Mesendoderm (in vitro differentiated cells): ENCODE measurements around the gene ZFPM1.

ENCODE experiments used
- DNase-seq: peaks from one replicate; pipeline ENCODE4 v3.0.0; 2013
- H2AK5ac ChIP-seq: 2 replicates; pipeline ENCODE4 v1.6.1; 2013; ENCODE audit warnings: low read length, inconsistent platforms
- H2BK120ac ChIP-seq: 2 replicates; pipeline ENCODE4 v1.6.1; 2013; ENCODE audit warnings: low read depth, mild to moderate bottlenecking, low read length, moderate library complexity, mixed read lengths
- H2BK15ac ChIP-seq: replicated peaks from 2 replicates; pipeline ENCODE4 v1.6.1; 2013; ENCODE audit warnings: low read depth, mild to moderate bottlenecking, moderate library complexity
- H2BK5ac ChIP-seq: 2 replicates; pipeline ENCODE4 v1.6.1; 2013; ENCODE audit warnings: low read length, inconsistent platforms
- H3K18ac ChIP-seq: 2 replicates; pipeline ENCODE4 v1.6.1; 2013; ENCODE audit warnings: mild to moderate bottlenecking, low read length, mixed read lengths
- H3K23ac ChIP-seq: one replicate; pipeline ENCODE4 v1.6.1; 2013; ENCODE audit warnings: low read length
- H3K27ac ChIP-seq: 2 replicates; pipeline ENCODE4 v1.5.1; 2013; ENCODE audit warnings: low read depth, mild to moderate bottlenecking, inconsistent platforms, low read length, moderate library complexity
- H3K27me3 ChIP-seq: 2 replicates; pipeline ENCODE4 v1.6.1; 2013; ENCODE audit warnings: low read length, control low read depth, mild to moderate bottlenecking, inconsistent platforms; ENCODE audit not compliant: insufficient read depth, poor library complexity
- H3K36me3 ChIP-seq: 2 replicates; pipeline ENCODE4 v1.6.1; 2013; ENCODE audit warnings: low read length, inconsistent platforms; ENCODE audit not compliant: control insufficient read depth, insufficient read depth
- H3K4ac ChIP-seq: one replicate; pipeline ENCODE4 v1.6.1; 2013; ENCODE audit warnings: low read depth, mild to moderate bottlenecking, low read length, moderate library complexity
- H3K4me1 ChIP-seq: 2 replicates; pipeline ENCODE4 v1.6.1; 2013; ENCODE audit warnings: low read depth, low read length, inconsistent platforms; ENCODE audit not compliant: control insufficient read depth
- H3K4me2 ChIP-seq: 2 replicates; pipeline ENCODE4 v1.6.1; 2013; ENCODE audit warnings: low read length
- H3K4me3 ChIP-seq: 2 replicates; pipeline ENCODE4 v1.5.1; 2013; ENCODE audit warnings: mild to moderate bottlenecking, low read length
- H3K56ac ChIP-seq: one replicate; pipeline ENCODE4 v1.6.1; 2013; ENCODE audit warnings: low read length
- H3K79me1 ChIP-seq: 2 replicates; pipeline ENCODE4 v1.6.1; 2013; ENCODE audit warnings: low read length, inconsistent platforms
- H3K79me2 ChIP-seq: 2 replicates; pipeline ENCODE4 v1.6.1; 2013; ENCODE audit warnings: mild to moderate bottlenecking, low read length; ENCODE audit not compliant: control insufficient read depth, insufficient read depth
- H3K9ac ChIP-seq: 2 replicates; pipeline ENCODE4 v1.6.1; 2013; ENCODE audit warnings: low read length, inconsistent platforms
- H4K5ac ChIP-seq: one replicate; pipeline ENCODE4 v1.6.1; 2013; ENCODE audit warnings: low read length
- H4K8ac ChIP-seq: one replicate; pipeline ENCODE4 v1.6.1; 2013; ENCODE audit warnings: low read depth, mild to moderate bottlenecking, control low read depth, low read length, moderate library complexity
- WGBS: extraction: QIAGEN DNeasy Blood & Tissue Kit; methylation state at CpG from one replicate; pipeline ENCODE4 v1.1.7; 2013; ENCODE audit warnings: low lambda C conversion rate, missing lambda C conversion rate; ENCODE audit not compliant: insufficient coverage; ENCODE audit errors: extremely low coverage; 5-methylcytosine and 5-hydroxymethylcytosine counted together

ZFPM1 gene

DNA sequence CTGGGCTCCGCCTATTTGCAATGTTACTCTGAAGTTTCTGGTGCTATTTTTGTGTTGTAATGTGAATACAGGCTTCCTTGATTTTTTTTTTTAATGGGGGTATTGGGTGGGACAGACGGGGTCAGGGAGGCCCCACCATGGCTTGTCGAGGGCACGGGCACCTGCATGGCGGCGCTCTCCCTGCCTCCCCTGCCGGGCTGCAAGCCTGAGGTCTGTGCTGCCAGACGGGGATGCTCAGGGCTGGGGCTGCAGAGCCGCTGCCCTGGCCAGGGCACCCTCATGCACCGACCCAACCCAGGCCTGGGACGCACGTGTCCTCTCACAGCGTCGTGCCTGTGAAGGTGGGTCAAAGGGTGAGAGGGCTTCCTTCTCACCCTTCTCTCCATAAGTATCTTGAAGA is 13.0 kb upstream of the ZFPM1 start:
- Histone ChIP-seq H3K18ac (no peak overlapping the region), H3K79me2 (no peaks in the 10 kb centered on the region), H4K8ac (no peak overlapping the region), H4K5ac (no peak overlapping the region), H3K79me1 (no peaks in the 10 kb centered on the region), H3K4ac (no peak overlapping the region), H3K4me1 (no peaks in the 10 kb centered on the region), H3K9ac (no peak overlapping the region), H2BK15ac (no peak overlapping the region), H3K23ac (no peak overlapping the region), H3K56ac (no peak overlapping the region), H2BK5ac (no peak overlapping the region), H3K27ac (no peak overlapping the region), H3K4me3 (no peak overlapping the region), H3K27me3 (no peaks in the 10 kb centered on the region), H2BK120ac (no peak overlapping the region), H2AK5ac (no peak overlapping the region), H3K4me2 (no peak overlapping the region), H3K36me3 (no peaks in the 10 kb centered on the region)
- WGBS, result no CpG with 5 or more reads among the region's 14 CpGs
- no peak for DNase-seq

- Histone ChIP-seq H3K27ac (no peak overlapping the region), H3K18ac (no peak overlapping the region), H4K5ac (no peak overlapping the region), H3K79me2 (no peaks in the 10 kb centered on the region), H3K4ac (no peak overlapping the region), H3K79me1 (no peaks in the 10 kb centered on the region), H3K36me3 (no peaks in the 10 kb centered on the region), H2BK5ac (no peak overlapping the region), H3K27me3 (no peaks in the 10 kb centered on the region), H3K23ac (peak overlapping the region; percentile 80), H3K56ac (no peak overlapping the region), H3K4me3 (no peak overlapping the region), H3K4me1 (no peaks in the 10 kb centered on the region), H2AK5ac (no peak overlapping the region), H4K8ac (no peak overlapping the region), H2BK120ac (no peak overlapping the region), H3K4me2 (no peak overlapping the region), H3K9ac (no peak overlapping the region), H2BK15ac (no peak overlapping the region)
- DNase-seq, result no peak
- no CpG with 5 or more reads among the region's 24 CpGs for WGBS
These were observed 12.2 kb upstream of the ZFPM1 start for GRCh38 chr16:88440686-88441405.

DNA sequence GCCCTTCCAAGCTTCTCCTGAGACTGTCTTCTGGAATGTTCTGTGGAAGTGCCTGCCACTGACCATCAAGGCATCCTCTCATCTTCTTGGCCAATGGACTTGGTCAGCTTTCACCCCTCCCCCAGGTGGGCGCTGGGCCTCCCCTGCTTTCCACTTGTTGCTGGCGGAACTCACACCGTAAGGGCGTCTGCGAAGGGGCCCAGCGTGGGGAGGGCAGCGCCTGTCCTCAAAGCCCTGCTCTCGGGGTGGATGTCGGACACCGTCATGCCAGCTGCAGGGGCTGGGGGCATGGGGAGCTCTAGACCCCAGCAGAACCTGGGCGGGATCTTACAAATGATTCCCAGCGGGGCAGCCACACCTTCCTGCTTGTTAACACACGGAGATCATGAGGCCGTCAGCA is 11.6 kb upstream of the ZFPM1 start:
- no peak overlapping the region for H2BK15ac ChIP-seq
- H3K23ac ChIP-seq, result no peak overlapping the region
- no peak overlapping the region for H3K27ac ChIP-seq
- no peak overlapping the region for H3K18ac ChIP-seq
- no peak overlapping the region for H2AK5ac ChIP-seq
- no peaks in the 10 kb centered on the region for H3K4me1 ChIP-seq
- no peak overlapping the region for H3K4me2 ChIP-seq
- WGBS, result no CpG with 5 or more reads among the region's 14 CpGs
- no peaks in the 10 kb centered on the region for H3K79me1 ChIP-seq
- H3K4ac ChIP-seq, result no peak overlapping the region
- no peaks in the 10 kb centered on the region for H3K79me2 ChIP-seq
- H3K56ac ChIP-seq, result no peak overlapping the region
- H4K5ac ChIP-seq, result no peak overlapping the region
- H3K36me3 ChIP-seq, result no peaks in the 10 kb centered on the region
- H2BK120ac ChIP-seq, result no peak overlapping the region
- H3K4me3 ChIP-seq, result no peak overlapping the region
- no peak for DNase-seq
- H2BK5ac ChIP-seq, result no peak overlapping the region
- H4K8ac ChIP-seq, result no peak overlapping the region
- H3K27me3 ChIP-seq, result no peaks in the 10 kb centered on the region
- no peak overlapping the region for H3K9ac ChIP-seq

DNA sequence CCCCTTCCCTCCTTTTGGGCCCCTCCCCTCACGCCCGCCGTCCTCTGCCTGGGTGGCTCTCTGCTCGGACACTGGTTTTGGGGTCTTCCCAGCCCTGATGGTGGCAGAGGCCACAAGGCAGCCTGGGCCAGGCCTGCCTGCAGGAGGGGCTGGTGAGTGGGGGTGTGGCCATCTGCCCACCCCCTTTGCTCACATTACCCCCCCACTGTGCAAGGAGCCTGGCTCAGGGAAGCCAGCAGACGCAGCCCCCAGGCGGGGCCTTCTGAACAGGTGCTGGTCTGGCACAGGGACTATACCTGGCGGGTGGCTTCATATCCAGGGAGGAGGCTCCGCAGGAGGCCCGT is 10.7 kb upstream of the ZFPM1 start:
- H4K5ac ChIP-seq, result no peak overlapping the region
- H2AK5ac ChIP-seq, result no peak overlapping the region
- no peaks in the 10 kb centered on the region for H3K4me1 ChIP-seq
- H3K4ac ChIP-seq, result no peak overlapping the region
- no peak for DNase-seq
- H3K23ac ChIP-seq, result no peak overlapping the region
- H3K27me3 ChIP-seq, result no peaks in the 10 kb centered on the region
- H4K8ac ChIP-seq, result no peak overlapping the region
- no peak overlapping the region for H3K27ac ChIP-seq
- no CpG with 5 or more reads among the region's 9 CpGs for WGBS
- no peaks in the 10 kb centered on the region for H3K36me3 ChIP-seq
- no peaks in the 10 kb centered on the region for H3K79me2 ChIP-seq
- H2BK15ac ChIP-seq, result no peak overlapping the region
- H3K18ac ChIP-seq, result no peak overlapping the region
- H3K79me1 ChIP-seq, result no peaks in the 10 kb centered on the region
- no peak overlapping the region for H3K4me2 ChIP-seq
- H3K56ac ChIP-seq, result no peak overlapping the region
- no peak overlapping the region for H2BK5ac ChIP-seq
- no peak overlapping the region for H3K4me3 ChIP-seq
- H3K9ac ChIP-seq, result no peak overlapping the region
- no peak overlapping the region for H2BK120ac ChIP-seq

GRCh38 chr16:88442727-88443576 is 10.1 kb upstream of the ZFPM1 start:
- H3K79me1 ChIP-seq, result no peaks in the 10 kb centered on the region
- H2BK5ac ChIP-seq, result no peak overlapping the region
- DNase-seq, result peak; percentile 78
- H3K4me3 ChIP-seq, result no peak overlapping the region
- H2BK15ac ChIP-seq, result no peak overlapping the region
- H3K79me2 ChIP-seq, result no peaks in the 10 kb centered on the region
- H3K27ac ChIP-seq, result no peak overlapping the region
- H3K23ac ChIP-seq, result no peak overlapping the region
- H3K4me1 ChIP-seq, result no peaks in the 10 kb centered on the region
- H3K18ac ChIP-seq, result no peak overlapping the region
- H3K36me3 ChIP-seq, result no peaks in the 10 kb centered on the region
- no peak overlapping the region for H3K9ac ChIP-seq
- no peak overlapping the region for H3K4me2 ChIP-seq
- H2AK5ac ChIP-seq, result no peak overlapping the region
- H3K4ac ChIP-seq, result no peak overlapping the region
- H4K8ac ChIP-seq, result no peak overlapping the region
- no peaks in the 10 kb centered on the region for H3K27me3 ChIP-seq
- H2BK120ac ChIP-seq, result no peak overlapping the region
- no peak overlapping the region for H3K56ac ChIP-seq
- no peak overlapping the region for H4K5ac ChIP-seq
- WGBS, result no CpG with 5 or more reads among the region's 40 CpGs
